HG03064 (cell line): Measurements from ENCODE around the gene TUBA1C.
"Not testable (repeated sequence)": the region's sequence is repeated elsewhere in the genome, so short reads cannot be mapped to it uniquely, and the experiment has no call there.

Experiments used
- ATAC-seq: cut with Tn5 transposase; IDR thresholded peaks from one replicate; pipeline ENCODE4 v1.9.1; 2021; ENCODE audit warnings: low read depth; ENCODE audit not compliant: unreplicated experiment

TUBA1C gene

DNA sequence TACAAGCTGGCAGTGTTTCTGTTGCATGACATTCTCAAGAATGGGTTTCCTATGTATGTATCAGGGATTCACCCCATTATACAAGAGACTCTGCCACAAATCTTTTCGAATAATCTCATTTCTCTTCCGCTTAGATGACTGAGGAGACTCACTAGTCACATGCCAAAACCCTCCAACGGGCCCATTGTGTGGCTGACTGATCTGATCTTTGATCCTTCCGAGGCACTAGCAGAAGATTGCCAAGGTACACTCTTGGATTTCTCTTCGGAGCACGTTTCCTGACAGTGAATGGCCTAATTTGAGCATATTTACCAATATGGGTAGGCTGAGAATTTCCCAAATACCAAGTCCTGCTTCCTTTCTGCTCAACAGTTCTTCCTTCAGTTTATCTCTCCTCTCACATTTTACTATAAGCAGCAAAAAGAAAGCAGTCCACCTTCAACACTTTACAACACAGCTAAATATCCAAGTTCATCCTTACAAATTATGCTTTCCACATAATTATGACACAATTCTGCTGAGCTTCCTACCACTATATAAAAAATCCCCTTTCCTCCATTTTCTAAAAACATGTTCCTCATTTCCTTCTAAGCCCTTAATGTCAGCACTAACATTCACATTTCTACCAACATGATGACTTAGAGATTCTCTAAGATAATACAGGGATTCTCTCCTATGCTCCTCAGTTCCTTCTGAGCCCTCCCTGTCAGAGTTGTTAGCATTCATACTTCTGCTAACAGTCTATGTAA lies 41.1 kb downstream of the TUBA1C start:
- no peak for ATAC-seq

DNA sequence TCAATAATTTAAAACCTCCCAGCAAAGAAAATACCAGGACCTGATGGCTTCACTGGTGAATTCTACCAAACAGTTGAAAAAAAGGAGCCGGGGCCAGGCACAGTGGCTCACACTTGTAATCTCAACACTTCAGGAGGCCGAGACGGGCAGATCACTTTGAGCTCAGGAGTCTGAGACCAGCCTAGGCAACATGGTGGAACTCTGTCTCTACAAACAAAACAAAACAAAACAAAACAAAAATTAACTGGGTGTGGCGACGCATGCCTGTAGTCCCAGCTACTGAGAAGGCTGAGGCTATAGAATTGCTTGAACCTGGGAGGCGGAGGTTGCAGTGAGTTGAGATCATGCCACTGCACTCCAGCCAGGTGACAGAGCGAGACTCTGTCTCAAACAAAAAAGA lies 44.5 kb downstream of the TUBA1C start:
- no peak for ATAC-seq

DNA sequence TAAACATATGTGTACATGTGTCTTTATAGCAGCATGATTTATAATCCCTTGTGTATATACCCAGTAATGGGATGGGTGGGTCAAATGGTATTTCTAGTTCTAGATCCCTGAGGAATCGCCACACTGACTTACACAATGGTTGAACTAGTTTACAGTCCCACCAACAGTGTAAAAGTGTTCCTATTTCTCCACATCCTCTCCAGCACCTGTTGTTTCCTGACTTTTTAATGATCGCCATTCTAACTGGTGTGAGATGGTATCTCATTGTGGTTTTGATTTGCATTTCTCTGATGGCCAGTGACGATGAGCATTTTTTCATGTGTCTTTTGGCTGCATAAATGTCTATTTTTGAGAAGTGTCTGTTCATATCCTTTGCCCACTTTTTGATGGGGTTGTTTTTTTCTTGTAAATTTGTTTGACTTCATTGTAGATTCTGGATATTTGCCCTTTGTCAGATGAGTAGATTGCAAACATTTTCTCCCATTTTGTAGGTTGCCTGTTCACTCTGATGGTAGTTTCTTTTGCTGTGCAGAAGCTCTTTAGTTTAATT lies 45.6 kb downstream of the TUBA1C start:
- ATAC-seq: not testable (repeated sequence)

GRCh38 chr12:49314811-49315210 lies 49.9 kb downstream of the TUBA1C start:
- no peak for ATAC-seq

DNA sequence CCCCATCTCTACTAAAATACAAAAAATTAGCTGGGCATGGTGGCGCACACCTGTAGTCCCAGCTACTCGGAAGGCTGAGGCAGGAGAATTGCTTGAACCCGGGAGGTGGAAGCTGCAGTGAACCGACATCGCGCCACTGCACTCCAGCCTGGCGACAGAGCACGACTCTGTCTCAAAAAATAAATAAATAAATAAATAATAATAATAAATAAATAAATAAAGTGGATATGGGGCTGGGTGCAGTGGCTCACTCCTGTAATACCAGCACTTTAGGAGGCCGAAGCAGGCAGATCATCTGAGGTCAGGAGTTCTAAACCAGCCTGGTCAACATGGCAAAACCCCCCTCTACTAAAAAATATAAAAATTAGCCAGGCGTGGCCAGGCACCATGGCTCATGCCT lies 52.2 kb downstream of the TUBA1C start:
- ATAC-seq: not testable (repeated sequence)

- ATAC-seq: not testable (repeated sequence)
These were observed 55.7 kb downstream of the TUBA1C start for GRCh38 chr12:49320411-49321103.

DNA sequence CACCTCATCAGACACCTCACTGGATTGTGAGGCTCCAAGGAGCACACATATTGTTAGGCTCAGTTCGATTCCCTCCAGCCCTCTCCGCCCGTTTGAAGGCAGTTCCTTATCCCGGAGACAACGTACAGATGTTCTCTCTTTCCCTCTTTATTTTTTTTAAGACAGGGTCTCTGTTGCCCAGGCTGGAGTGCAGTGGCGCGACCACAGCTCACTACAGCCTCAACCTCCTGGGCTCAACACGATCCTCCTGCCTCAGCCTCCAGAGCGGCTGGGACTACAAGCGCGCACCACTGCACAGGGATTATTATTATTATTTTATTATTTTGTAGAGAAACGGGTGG lies 57.5 kb downstream of the TUBA1C start:
- no peak for ATAC-seq

GRCh38 chr12:49322708-49323523 lies 58.0 kb downstream of the TUBA1C start, which contains the start of gene TROAP:
TROAP (plus strand) TSS chr12:49323255; CDS start chr12:49323609, 354 bp downstream.
- peak; percentile 96 for ATAC-seq

- ATAC-seq: no peak
These were observed 58.7 kb downstream of the TUBA1C start for GRCh38 chr12:49323524-49324097.
